Sciatic nerve (tissue), 2 donors: ENCODE measurements around the gene LLGL2. TPM values are rescaled to one million over a fixed set of nuclear protein-coding genes. Genes with fewer than 3 reads are reported as not detected.
"Not testable (repeated sequence)": the region's sequence is repeated elsewhere in the genome, so short reads cannot be mapped to it uniquely, and the experiment has no call there.

Experiments used
- ATAC-seq: fragments of 200-7000 bp; cut with Tn5 transposase; one replicate; pipeline ENCODE4 v1.9.1; 2020; ENCODE audit warnings: mild to moderate bottlenecking, moderate library complexity
- DNase-seq: peaks from one replicate; pipeline ENCODE4 v3.0.0-alpha.2; 2020; ENCODE audit warnings: low spot score
- intact Hi-C: fragments of 100-400 bp; cut with DNase I; formaldehyde crosslinking; loops from one replicate; pipeline ENCODE4 v1.14.2; 2022
- total RNA-seq: library from RNA; stranded (reverse); fragmentation: NEBNext Ultra II Directional; extraction: Animal tissue kit (Norgen Biotek cat#: 25700); gene quantifications from one replicate; pipeline ENCODE4 v1.2.1, GENCODE V29; 2021
- donor health status: DM: no; HTN: no; CAD: no.
- donor health status: DM: no; HTN: no; CAD: no.

Gene LLGL2
- total RNA-seq, 1 donor from 2014 or later = 11.0 TPM

- DNase-seq (no peak), ATAC-seq (no peak)
- intact Hi-C loops = loop anchor here (2.0 to 5.0 kb wide), 2 partner anchors 72 to 89 kb away; no protein-coding TSS in a partner anchor
These were observed 8.7 kb upstream of the LLGL2 start for GRCh38 chr17:75516619-75517296.

GRCh38 chr17:75517297-75517865 lies 8.1 kb upstream of the LLGL2 start:
- no peak for ATAC-seq
- no peak for DNase-seq
- intact Hi-C loops = loop anchor here (2.0 to 5.0 kb wide), 2 partner anchors 71 to 90 kb away; no protein-coding TSS in a partner anchor

- DNase-seq = no peak
- intact Hi-C loops = loop anchor here (5.0 kb wide), 1 partner anchor 91 kb away; no protein-coding TSS in a partner anchor
- ATAC-seq = no peak
These were observed 7.3 kb upstream of the LLGL2 start for GRCh38 chr17:75518201-75518600.

- ATAC-seq = no peak
- intact Hi-C loops = loop anchor here (5.0 kb wide), 1 partner anchor 92 kb away; no protein-coding TSS in a partner anchor
- DNase-seq = no peak
These were observed 6.4 kb upstream of the LLGL2 start for GRCh38 chr17:75518983-75519537.

GRCh38 chr17:75520413-75520812 lies 5.1 kb upstream of the LLGL2 start:
- ATAC-seq, DNase-seq, intact Hi-C loops: not testable (repeated sequence)

- intact Hi-C loops = no loop called here
- no peak for ATAC-seq
- DNase-seq = no peak
These were observed 4.2 kb upstream of the LLGL2 start for GRCh38 chr17:75521290-75521689.

GRCh38 chr17:75521951-75522727 lies 3.4 kb upstream of the LLGL2 start:
- no peak for ATAC-seq
- intact Hi-C loops = no loop called here
- DNase-seq = no peak

- intact Hi-C loops = no loop called here
- ATAC-seq = no peak
These were observed 1.9 kb upstream of the LLGL2 start for GRCh38 chr17:75523647-75524046.

GRCh38 chr17:75524269-75524969 lies 1.1 kb upstream of the LLGL2 start:
- intact Hi-C loops = no loop called here
- ATAC-seq = peak; percentile 4
- DNase-seq = no peak

More at GRCh38 chr17:75523647-75524046, 1.9 kb upstream of the LLGL2 start:
- no peak for DNase-seq

GRCh38 chr17:75525806-75526554 lies 483 bp downstream of the LLGL2 start:
- intact Hi-C loops = no loop called here
- ATAC-seq = no peak
- DNase-seq = no peak

GRCh38 chr17:75526555-75527270 lies 1.2 kb downstream of the LLGL2 start:
- DNase-seq (no peak), ATAC-seq (no peak)
- intact Hi-C loops = no loop called here

GRCh38 chr17:75530837-75531720 lies 5.6 kb downstream of the LLGL2 start:
- ATAC-seq (no peak), DNase-seq (no peak)
- intact Hi-C loops = no loop called here

GRCh38 chr17:75531721-75532072 lies 6.2 kb downstream of the LLGL2 start:
- DNase-seq = no peak
- no peak for ATAC-seq
- intact Hi-C loops = no loop called here

- DNase-seq (no peak), ATAC-seq (no peak)
- intact Hi-C loops = no loop called here
These were observed 9.6 kb downstream of the LLGL2 start for GRCh38 chr17:75535119-75535537.

GRCh38 chr17:75535871-75536270 lies 10.4 kb downstream of the LLGL2 start:
- intact Hi-C loops = no loop called here
- ATAC-seq (no peak), DNase-seq (no peak)

- intact Hi-C loops = no loop called here
- DNase-seq (no peak), ATAC-seq (no peak)
These were observed 10.9 kb downstream of the LLGL2 start for GRCh38 chr17:75536366-75536765.
